ENCODE measurements around the gene CLDN7.

The CLDN7 gene, protein sequence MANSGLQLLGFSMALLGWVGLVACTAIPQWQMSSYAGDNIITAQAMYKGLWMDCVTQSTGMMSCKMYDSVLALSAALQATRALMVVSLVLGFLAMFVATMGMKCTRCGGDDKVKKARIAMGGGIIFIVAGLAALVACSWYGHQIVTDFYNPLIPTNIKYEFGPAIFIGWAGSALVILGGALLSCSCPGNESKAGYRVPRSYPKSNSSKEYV

DNA sequence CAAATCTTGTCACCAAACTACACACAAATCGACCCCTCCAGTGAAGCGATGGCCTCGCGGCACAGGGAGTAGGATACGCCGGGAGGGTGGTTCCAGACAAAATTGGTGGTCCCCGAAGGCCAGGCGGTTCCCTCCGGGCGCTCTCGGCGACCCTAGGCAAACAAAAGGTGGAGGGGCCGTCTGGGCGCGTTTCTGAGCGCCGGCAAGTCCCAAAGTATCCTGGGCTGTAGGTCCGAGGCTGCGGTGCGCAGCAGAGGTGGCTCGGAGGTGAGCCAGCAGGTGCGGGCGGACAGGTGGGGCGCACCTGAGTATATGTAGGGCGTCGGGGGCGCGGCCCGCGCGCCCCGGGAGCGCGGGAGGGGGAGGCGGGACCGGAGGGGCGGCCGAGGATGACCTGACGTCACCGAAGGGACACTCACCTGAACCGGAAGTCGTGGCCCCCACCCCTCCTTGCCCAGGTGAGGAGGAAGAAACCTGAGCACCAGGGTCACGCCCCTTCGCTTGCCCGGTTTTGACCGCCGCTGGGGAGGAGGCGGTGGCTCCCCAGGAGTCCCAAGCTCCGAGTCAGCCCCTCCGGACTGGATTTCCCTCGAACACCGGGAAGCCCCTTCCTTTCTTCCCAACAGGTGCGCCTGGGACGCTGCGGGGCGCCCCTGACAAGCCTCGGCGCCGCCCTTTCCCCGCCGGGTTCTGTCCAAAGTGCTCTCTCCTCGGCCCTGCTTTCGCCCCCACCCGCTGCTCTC, at the start of gene CLDN7:
TSS of gene CLDN7 (minus strand) at position 287 of the 743 bp plus-strand sequence. CDS start 435 bp downstream, outside the sequence.
- DNase-seq (ENCODE audit: low read depth in 3 of 3) = no peak

DNA sequence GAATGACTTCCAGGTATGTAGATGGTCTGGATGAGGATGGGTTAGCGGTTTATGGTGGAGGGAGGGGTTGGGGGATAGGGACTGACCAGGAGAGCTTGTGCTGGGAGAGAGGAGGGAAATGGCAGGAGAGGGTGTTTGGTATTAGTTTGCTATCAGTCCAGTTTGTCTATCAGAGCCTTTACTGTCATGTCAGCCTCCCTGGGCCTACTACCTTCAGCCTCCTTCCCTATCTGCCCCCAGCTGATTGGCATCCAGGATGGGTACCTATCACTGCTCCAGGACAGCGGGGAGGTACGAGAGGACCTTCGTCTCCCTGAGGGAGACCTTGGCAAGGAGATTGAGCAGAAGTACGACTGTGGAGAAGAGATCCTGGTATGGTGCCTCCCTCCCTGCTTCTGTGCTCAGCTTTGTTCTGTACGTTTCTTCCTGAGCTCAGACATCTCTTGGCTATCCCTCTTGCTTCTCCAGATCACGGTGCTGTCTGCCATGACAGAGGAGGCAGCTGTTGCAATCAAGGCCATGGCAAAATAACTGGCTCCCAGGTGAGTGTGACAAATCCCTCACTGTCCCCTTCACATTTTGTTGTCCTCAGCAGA, 48.9 kb upstream of the CLDN7 start:
- no peak for DNase-seq (ENCODE audit: low read depth in 3 of 3)

DNA sequence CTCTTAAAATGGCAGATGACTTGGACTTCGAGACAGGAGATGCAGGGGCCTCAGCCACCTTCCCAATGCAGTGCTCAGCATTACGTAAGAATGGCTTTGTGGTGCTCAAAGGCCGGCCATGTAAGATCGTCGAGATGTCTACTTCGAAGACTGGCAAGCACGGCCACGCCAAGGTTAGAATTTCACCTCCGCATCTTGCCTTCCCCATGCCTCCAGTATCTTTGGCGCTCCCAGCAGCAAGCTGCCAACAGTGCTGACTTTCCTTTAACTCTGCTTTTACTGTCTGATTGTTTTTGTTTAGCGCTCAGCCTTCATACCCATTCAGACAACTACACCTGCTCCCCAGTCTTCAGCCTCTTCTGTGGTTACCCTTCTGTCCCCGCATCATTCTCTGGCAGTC, 47.4 kb upstream of the CLDN7 start:
- no peak for DNase-seq (ENCODE audit: low read depth in 3 of 3)

DNA sequence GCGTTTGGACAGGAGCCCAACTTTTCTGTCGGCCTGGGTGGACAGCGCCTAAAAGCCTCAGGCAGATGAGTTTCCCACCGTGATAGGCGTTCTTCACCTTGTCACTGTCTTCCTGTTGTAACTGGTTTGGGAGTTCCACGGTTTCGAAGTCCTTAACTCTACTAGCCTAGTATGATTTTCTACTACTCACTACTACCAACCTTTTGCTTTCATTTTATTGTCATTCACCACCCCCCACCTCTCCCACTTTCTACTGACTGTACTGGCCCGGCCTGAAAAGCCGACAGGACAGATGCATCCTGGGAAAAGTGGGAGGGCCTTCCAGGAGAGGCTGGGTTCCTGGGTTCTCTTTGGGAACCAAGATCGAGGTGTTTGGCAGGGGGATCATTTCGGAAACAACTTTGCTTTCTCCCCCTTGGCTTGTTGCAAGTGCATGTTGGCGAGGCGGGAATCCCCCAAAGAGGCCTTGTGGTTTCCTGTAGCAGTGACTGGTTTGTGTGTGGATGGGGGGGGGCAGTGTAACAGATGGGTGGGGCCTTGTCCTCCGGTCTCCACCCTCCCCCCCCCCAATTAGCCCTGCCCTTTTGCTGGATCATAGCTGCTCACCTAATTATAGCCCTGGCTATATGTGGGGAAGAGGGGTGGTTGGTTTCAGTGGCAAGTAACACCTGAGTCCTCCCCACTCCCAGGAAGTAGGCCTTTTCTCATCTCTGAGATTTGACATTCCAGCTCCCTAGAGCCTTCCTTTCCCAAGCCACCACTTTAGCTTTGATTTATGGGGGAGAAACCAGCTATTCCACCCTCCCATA, 46.6 kb upstream of the CLDN7 start:
- peak; percentile 72 to 81 (median 77) for DNase-seq (ENCODE audit: low read depth in 3 of 3)

DNA sequence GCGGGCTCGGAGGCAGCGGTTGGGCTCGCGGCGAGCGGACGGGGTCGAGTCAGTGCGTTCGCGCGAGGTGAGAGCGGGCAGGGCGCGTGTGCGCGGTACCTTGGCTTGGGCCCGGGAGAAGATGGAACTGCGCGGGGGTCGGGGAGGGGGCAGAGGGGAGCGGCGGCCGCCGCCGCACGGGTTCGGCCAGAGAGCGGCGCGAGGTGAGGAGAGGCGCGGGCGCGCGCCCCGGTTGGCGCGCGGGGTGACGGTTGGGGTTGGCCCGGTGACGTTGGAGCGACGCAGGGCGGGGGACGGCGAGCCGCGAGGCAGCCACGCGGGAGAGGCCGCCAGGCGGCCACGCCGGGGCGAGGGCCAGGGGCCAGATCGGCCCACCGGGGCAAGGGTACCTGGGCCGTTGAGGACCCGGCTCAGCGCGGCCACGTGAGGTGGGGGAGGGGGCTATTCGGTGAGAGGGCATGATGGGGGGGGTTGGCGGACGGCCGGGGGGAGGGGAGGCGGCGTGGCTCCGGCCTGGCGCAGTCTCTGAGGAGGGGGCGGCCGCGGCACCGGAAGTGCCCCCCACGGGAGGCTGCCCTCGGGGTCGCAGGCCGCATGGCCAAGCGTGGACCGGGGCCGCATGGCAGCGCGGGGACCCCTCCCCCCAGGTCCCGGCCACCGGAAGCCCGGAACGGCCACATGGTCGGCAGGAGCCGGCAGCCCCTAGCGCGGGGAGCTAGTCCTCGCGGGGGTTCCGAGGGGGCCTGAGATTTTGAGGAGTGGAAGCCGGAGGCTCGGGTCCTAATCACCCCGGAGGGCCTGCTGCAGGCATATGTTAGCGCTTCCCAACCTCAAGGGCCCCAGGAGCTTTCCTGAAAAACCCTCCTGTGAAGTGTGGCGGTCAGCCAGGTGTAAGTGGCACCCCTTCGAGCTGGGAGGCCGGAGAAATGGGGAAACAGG, 45.7 kb upstream of the CLDN7 start:
- peak in 1 of 3 experiments; percentile 43 for DNase-seq (ENCODE audit: low read depth in 3 of 3)

DNA sequence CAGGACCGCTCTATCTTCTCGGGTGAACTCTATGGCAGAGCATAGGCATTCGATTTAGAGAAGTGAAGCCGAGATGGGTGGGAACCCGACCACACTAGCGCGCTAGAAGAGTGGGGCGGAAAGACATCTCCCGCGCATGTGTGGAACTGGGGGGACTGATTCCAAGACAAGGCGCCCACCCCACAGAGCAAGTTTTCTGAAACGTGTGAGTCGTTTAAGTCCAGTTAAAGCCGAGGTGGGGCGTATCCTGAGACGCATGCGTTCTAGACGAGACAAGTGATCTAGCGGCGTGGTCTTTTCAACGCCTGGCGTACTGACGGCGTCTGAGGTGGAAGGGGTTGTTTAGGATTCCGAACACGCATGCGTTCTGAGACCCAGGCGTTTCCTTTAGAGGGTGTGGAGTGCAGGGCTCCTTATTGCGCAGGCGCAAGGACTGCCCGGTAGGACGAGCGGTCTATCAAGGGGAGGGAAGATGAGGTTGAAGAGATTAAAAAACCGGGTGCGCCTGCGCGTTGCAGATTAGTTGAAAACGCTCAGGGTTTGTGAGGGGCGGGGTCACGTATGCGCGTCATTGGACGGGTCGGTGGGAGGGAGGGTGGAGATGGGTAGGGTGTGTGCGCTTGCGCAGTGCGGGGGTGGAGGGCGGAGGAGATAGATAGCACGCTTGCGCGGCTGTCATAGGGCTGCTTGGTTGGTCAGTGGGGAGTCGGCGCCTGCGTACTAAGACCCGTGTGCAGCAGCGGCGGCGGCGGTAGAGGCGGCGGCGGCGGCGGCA, 44.8 kb upstream of the CLDN7 start, which contains the start of gene EIF5A:
TSS of gene EIF5A (plus strand) at position 718 of the 775 bp plus-strand sequence. CDS start 2,008 bp downstream, outside the sequence.
- peak; percentile 100 for DNase-seq (ENCODE audit: low read depth in 3 of 3)

DNA sequence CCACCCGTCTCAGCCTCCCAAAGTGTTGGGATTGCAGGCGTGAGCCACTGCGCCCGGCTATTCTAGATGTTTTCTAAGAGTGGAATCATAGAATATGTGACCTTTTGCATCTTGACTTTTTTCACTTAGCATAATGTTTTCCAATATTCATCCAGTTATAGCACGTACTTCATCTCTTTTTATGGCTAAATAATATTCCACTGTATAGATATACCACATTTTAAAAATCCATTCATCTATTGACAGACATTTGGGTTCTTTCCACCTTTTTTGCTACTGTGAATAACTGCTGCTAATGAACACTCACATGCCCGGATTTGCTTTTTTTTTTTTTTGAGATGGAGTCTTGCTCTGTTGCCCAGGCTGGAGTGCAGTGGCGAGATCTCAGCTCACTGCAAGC, 41.9 kb upstream of the CLDN7 start:
- no peak for DNase-seq (ENCODE audit: low read depth in 3 of 3)

DNA sequence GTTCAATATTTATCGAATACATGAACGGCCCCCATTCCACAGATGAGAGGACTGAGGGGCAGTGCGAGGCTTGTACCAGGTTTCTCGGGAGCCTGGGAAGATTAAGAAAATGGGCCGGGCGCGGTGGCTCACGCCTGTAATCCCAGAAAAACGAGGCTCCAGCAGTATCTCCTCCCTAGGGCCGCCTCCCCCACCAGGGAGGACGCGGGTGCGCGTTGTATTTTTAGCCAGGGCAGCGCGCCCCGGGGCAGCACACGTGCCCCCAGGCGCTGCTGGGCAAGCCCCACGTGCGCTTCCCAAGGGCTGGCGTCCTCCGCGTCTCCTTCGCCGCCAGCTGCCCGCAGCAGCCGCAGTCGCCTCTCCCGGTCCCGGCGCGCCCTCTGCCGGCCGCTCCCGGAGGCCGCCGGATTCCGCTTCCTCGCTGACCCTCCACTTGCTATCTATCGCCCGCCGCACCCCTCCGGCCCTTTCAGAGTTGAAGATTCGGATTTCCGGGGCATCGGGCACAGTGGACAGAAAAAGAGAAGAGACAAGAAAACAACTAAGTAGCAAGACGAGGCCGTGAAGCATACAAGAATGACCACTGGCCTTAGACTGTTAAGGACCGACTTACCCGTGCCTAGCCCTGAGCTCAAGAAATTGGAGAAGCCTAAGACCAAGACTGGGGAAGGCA, 34.0 kb upstream of the CLDN7 start:
- peak in 2 of 3 experiments; percentile 45 to 69 for DNase-seq (ENCODE audit: low read depth in 3 of 3)

DNA sequence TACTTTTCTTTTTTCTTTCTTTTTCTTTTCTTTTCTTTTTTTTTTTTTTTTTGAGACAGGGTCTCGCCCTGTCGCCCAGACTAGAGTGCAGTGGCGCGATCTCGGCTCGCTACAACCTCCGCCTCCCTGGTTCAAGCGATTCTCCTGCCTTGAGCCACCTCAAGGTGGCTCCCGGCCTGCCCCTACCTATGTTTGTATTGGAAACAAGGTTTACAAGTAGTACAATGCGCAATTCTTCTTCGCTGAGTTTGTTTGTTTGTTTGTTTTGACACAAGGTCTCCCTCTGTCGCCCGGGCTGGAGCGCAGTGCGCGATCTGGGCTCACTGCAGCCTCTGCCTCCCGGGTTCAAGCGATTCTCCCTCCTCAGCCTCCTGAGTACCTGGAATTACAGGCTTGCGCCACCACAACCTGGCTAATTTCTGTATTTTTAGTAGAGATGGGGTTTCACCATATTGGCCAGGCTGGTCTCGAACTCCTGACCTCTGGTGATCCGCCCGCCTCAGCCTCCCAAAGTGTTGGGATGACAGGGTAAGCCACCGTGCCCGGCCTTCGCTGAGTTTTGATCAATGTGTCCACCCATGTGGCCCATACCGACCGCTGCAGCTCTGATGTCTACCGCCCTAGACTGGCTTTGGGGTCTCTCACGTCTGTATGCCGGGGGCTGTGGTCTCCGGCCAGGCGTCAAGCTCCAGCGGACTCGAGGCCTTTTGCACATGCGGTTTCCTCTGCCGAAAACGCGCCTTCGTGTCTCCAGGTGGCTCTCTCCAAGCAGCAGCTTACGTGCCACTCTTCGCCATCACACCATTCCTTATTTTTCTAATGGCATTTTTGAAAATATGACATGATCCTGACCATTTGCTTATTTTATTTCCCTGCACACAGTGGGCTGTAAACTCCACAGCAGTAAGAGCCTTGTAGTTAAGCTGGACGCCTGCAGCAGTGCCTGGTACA, 33.2 kb upstream of the CLDN7 start:
- DNase-seq (ENCODE audit: low read depth in 3 of 3) = no peak

DNA sequence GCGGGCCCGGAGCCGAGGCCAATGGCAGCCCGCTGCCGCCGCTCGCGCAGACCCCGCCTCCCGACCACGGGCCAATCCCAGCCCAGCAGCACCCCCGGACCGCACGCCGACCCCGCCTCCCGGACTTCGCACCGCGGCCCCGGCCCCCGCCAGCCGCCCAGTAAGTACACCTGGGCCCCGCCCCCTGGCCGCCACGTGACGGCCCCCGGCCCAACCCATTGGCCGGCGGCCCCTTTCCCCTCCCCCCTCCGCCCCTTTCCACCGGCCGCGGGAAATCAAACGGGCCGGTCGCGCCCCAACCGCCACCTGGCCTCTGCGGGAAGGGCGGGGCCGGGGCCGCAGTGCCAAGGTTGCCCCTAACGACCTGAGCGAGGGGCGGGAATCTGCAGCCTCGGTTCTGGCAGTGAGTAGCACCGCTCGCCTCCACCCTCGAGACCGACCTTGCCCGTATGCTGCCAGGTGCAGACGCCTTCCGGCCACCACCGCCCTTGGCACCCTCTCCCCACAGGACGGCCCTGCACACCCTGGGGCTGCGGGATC, 32.4 kb upstream of the CLDN7 start, which contains the start of gene YBX2:
TSS of gene YBX2 (minus strand) at position 26 of the 540 bp plus-strand sequence. CDS start 139 bp downstream, outside the sequence.
- DNase-seq (ENCODE audit: low read depth in 3 of 3) = peak in 2 of 3 experiments; percentile 45 to 76

DNA sequence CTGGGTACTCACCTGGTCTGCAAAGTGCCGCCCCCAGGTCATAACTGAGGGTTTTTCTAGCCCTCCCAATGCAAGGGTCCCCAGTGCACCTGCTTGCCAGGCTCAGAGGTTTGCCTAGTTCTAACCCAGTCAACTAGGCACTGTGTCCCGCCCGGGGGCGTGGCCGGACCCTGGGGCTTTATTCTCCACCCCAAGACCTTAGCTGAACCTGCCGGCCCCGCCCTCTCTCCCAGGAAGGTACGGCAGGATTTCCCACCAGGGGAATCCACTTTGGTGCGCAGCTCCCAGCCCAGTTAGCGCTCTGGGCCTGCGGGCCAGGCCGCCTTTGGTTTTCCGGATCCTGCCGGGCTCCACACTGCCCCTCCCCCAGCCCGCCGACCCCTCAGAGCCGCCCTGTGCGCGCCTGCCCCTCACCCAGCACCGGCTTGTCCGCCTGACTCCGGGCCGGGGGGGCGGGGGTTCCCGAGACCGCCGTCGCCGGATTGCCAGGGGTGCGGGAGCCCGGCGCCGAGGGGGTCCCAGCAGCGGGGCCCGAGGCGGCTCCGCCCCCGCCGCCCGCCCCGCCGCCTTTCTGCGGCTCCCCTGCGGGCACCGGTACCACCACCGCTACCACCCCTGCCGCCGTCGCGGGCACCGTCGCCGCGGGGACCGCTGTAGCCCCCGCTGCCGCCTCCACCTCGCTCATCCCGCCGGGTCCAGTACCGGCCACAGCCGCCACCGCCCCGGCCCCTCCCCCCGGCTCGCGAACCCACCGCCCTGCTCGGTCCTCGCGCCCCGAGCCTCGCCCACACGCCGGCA, 31.7 kb upstream of the CLDN7 start:
- no peak for DNase-seq (ENCODE audit: low read depth in 3 of 3)

DNA sequence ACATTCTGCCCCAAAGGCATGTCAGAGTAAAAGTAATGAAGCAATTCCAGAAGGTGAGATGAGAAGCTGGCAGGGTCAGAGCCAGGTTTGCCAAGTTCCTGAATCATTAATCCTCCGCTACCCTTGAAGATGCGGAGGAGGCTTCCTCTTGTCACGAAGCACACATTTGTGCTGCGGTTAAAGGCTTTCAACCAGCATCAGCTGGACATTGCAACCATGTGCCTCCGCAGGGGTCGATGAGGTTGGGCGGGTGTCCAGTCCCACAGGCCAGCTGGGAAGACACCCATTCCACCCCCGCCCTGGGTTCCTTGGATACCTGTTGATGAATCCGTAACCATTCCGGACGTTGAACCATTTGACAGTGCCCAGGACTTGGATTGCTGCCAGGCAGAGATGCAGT, 30.9 kb upstream of the CLDN7 start:
- DNase-seq (ENCODE audit: low read depth in 3 of 3) = no peak

DNA sequence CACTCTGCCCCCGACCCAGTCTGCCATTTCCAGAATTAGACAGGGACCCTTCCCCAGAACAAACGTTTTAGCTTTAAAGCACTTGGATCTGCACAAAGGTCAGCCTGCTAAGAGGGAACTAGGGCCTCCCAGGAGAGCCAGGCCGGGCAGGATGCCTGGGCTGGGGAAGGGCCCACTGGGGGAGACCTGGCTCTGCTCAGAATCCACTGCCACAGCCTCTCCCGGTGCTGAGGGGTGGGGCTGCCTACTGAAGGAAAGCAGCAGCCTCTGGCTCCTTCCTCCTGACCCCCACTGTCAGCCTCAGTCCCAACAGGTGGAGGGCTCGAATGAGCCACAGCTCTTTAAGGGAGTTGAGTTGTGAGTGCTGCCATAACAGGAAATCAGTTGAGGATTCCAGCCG, 30.5 kb upstream of the CLDN7 start:
- DNase-seq (ENCODE audit: low read depth in 3 of 3) = no peak

DNA sequence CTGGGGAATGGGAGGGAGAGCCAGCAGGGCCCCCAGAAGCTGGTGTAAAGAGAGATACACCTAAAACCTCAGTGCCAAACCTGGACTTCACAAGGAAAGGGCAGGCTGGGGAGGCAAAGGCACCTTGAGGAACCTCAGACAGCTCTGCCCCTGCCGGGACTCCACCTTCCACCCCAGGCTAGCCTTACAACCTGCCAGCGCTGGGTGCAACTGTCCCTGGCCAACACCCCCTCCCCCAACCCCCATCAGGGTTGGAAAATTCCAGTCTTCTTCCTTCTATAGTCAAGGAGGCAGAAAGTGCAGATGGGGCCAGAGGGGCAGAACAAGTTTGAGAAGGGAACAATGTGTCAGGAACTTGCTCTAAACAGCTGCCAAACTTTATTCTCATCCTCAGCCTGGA, 29.9 kb upstream of the CLDN7 start:
- no peak for DNase-seq (ENCODE audit: low read depth in 3 of 3)

DNA sequence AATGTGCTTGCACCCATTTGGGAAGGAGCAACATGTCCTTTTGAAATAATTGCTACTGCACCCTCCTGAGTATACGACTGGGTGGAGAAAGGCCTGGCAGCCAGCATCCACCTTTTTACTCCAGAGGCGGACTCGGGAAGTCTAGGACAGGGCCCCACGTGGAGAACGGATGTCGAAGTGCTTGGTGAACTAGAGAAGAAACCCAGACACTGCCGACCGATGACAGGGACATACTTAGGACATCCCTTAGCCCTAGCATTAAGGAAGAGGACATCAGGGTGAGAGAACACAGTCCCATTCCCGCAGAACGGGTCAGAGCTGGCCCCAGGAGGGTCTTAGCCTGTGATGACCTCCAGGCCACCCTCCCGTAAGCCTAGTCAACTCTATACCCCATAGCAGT, 28.4 kb upstream of the CLDN7 start:
- DNase-seq (ENCODE audit: low read depth in 3 of 3) = no peak

DNA sequence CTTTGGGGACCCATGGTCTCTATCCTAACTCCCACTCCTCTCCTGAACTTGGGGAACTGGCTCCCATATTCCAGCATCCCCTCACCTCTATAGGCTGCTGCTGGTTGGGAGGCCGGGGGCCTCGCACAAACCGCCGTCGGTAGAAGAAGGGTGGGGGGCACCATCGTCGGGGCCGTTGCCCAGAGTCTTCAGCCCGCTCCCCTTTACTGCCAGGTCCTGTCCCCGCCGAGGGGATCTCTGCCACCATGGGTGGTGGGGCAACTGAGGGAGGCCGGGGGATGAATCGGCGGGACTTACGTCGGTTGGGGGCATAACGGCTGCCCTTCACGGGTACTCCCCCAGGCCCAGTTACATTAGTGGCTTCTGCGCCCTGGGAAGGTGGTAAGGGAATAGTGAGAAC, 27.9 kb upstream of the CLDN7 start:
- DNase-seq (ENCODE audit: low read depth in 3 of 3) = no peak

All from stimulated activated CD4-positive, alpha-beta T cell treated with anti-CD3 and anti-CD28 coated beads, TNF-alpha, amount 100 ng/mL, for 24 hours (primary cell).